Thyroid gland (tissue), 4 donors: Measurements from ENCODE around the gene PLCB4. TPM values are rescaled to one million over a fixed set of nuclear protein-coding genes. Genes with fewer than 3 reads are reported as not detected.

ENCODE experiments used
- DNase-seq, 2 donors: peaks; one replicate each; pipeline ENCODE4 v3.0.0-alpha.2; 2019
- H3K27ac ChIP-seq, 3 donors: fragments of 200-600 bp; sonication (generic); 1 replicate in 2 of 3; 2 replicates in 1 of 3; pipeline ENCODE4 v1.5.1; 2016 to 2019; ENCODE audit warnings: mild to moderate bottlenecking in 1 of 3, moderate library complexity in 1 of 3
- H3K27me3 ChIP-seq: fragments of 200-600 bp; sonication (generic); one replicate; pipeline ENCODE4 v1.5.1; 2019
- H3K36me3 ChIP-seq, 2 donors: fragments of 200-600 bp; sonication (generic); one replicate each; pipeline ENCODE4 v1.5.1; 2016 to 2019
- H3K4me1 ChIP-seq, 2 donors: fragments of 200-600 bp; sonication (generic); one replicate each; pipeline ENCODE4 v1.5.1; 2017 to 2019
- H3K4me3 ChIP-seq, 3 donors: fragments of 200-600 bp; sonication (generic); replicated peaks in 1 of 3; 1 replicate in 2 of 3; 2 replicates in 1 of 3; pipeline ENCODE4 v1.5.1; 2016; ENCODE audit warnings: mild to moderate bottlenecking in 1 of 3
- H3K9me3 ChIP-seq: fragments of 200-600 bp; sonication (generic); one replicate; pipeline ENCODE4 v1.5.1; 2017
- POLR2A ChIP-seq, 2 donors: fragments of 450-650 bp; IDR thresholded peaks; one replicate each; pipeline ENCODE4 v1.6.1; 2017; ENCODE audit warnings: antibody characterized with exemption in 2 of 2, mild to moderate bottlenecking in 2 of 2, moderate library complexity in 1 of 2
- WGBS, 2 donors: methylation state at CpG; one replicate each; pipeline ENCODE4 v1.1.5; 2017; 5-methylcytosine and 5-hydroxymethylcytosine counted together
- intact Hi-C: fragments of 100-400 bp; cut with DNase I; formaldehyde crosslinking; loops from one replicate; pipeline ENCODE4 v1.15.1; 2023
- total RNA-seq, 4 donors: library from RNA; depleted of rRNA; stranded (reverse); fragments of >200 nt; gene quantifications; one replicate each; pipeline ENCODE4 v1.2.3, GENCODE V29; 2016
- TF ChIP-seq, protein P1 (sequence below), 6 experiments: fragments of 200-600 bp in 3 of 6; fragments of 450-650 bp in 3 of 6; sonication (generic) in 3 of 6; IDR thresholded peaks; one replicate each; pipeline ENCODE4 v1.5.1; 2016 to 2019; ENCODE audit warnings: antibody characterized with exemption in 6 of 6, mild to moderate bottlenecking in 2 of 6, inconsistent platforms in 1 of 6, moderate library complexity in 1 of 6

Gene PLCB4
- total RNA-seq, 4 donors from 2014 or later = 50.9 to 77.9 (median 67.9) TPM

DNA sequence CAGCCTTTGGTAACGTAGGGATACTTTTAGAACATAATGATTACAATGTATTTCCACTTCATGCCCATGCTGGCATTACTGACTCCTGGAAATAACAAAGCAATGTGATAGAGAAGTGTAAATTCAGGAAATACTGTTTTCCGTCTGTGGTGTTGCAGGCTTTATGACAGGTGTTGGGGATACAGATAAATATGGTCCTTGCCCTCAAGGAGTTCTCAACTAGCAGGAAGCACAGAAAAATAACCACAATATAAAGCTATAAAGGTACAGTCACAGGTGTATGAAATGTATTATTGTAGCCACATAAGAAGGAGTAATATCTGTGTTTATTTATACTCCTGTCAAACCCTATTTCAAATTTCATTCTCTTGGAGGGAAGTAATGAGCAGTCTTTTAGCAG lies 432.6 kb downstream of the PLCB4 start:
- TF ChIP-seq, protein P1, sequence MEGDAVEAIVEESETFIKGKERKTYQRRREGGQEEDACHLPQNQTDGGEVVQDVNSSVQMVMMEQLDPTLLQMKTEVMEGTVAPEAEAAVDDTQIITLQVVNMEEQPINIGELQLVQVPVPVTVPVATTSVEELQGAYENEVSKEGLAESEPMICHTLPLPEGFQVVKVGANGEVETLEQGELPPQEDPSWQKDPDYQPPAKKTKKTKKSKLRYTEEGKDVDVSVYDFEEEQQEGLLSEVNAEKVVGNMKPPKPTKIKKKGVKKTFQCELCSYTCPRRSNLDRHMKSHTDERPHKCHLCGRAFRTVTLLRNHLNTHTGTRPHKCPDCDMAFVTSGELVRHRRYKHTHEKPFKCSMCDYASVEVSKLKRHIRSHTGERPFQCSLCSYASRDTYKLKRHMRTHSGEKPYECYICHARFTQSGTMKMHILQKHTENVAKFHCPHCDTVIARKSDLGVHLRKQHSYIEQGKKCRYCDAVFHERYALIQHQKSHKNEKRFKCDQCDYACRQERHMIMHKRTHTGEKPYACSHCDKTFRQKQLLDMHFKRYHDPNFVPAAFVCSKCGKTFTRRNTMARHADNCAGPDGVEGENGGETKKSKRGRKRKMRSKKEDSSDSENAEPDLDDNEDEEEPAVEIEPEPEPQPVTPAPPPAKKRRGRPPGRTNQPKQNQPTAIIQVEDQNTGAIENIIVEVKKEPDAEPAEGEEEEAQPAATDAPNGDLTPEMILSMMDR (IDR thresholded peaks at IDR 0.05) = no peak
- no peak for TF ChIP-seq POLR2A (IDR thresholded peaks at IDR 0.05)
- intact Hi-C loops = no loop called here

GRCh38 chr20:9503526-9504245 lies 434.8 kb downstream of the PLCB4 start:
- no peaks in the 10 kb centered on the region for H3K9me3 ChIP-seq
- intact Hi-C loops = no loop called here
- H3K36me3 ChIP-seq = no peaks in the 10 kb centered on the region
- no peak overlapping the region for H3K4me3 ChIP-seq
- DNase-seq = peak; percentile 51 to 54
- H3K27ac ChIP-seq = no peak overlapping the region
- H3K4me1 ChIP-seq = peaks cover 9 to 26% of the 10 kb centered on the region in 2 donors
- 40 to 41% methylated on average over 9 of the region's 9 CpGs for WGBS, 2 donors
- TF ChIP-seq POLR2A (IDR thresholded peaks at IDR 0.05) = no peak
- TF ChIP-seq, protein P1 (IDR thresholded peaks at IDR 0.05) = peak in 1 of 6 experiments; percentile 25
- peaks cover 10% of the 10 kb centered on the region for H3K27me3 ChIP-seq

More for the DNA sequence above, 432.6 kb downstream of the PLCB4 start:
- Histone ChIP-seq H3K4me1 (peaks cover 2 to 9% of the 10 kb centered on the region in 2 donors), H3K27ac (no peak overlapping the region), H3K36me3 (no peaks in the 10 kb centered on the region), H3K4me3 (no peak overlapping the region), H3K27me3 (no peaks in the 10 kb centered on the region), H3K9me3 (no peaks in the 10 kb centered on the region)
- 83 to 93% methylated on average over 2 of the region's 2 CpGs for whole genome bisulfite sequencing, 2 donors
- DNase-seq = no peak

DNA sequence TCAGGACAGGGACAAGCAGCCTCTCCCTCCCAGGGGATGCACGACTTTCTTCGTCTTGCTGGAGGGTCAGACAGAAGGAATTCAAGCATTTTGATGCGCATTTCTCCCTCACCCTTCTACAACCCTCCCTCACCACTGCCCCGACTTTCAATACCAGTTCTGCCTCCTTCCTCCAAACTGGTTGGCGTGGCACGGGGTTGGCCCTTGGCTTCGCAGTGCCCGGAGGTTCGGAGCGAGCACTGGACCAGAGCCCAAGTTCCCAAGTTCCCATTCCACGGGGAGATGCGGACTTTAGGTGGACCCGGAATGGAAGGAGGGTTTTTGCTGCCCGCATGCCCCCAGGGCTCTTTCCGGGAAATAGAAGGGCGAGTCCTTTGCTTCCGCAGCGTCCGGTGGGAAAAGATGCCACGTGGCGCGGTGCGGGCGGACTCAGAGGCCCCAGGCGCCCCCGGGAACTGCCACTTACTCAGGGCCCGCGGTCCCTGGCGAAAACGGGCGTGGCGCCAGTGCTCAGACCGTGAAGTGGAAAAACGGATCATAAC lies 437.5 kb downstream of the PLCB4 start:
- Histone ChIP-seq H3K27ac (no peak overlapping the region), H3K9me3 (no peaks in the 10 kb centered on the region), H3K36me3 (no peaks in the 10 kb centered on the region), H3K4me3 (no peak overlapping the region), H3K4me1 (peaks cover 9 to 26% of the 10 kb centered on the region in 2 donors), H3K27me3 (peaks cover 10% of the 10 kb centered on the region)
- 16 to 23% methylated on average over 23 to 28 of the region's 34 CpGs for WGBS, 2 donors
- peak; percentile 29 to 35 for DNase-seq
- TF ChIP-seq, protein P1 (IDR thresholded peaks at IDR 0.05) = no peak
- TF ChIP-seq POLR2A (IDR thresholded peaks at IDR 0.05) = no peak
- intact Hi-C loops = no loop called here

- no peak for DNase-seq
- no peak overlapping the region for H3K27ac ChIP-seq
- peaks cover 9 to 26% of the 10 kb centered on the region in 2 donors for H3K4me1 ChIP-seq
- H3K36me3 ChIP-seq = no peaks in the 10 kb centered on the region
- intact Hi-C loops = no loop called here
- TF ChIP-seq POLR2A (IDR thresholded peaks at IDR 0.05) = no peak
- TF ChIP-seq, protein P1 (IDR thresholded peaks at IDR 0.05) = no peak
- peaks cover 10% of the 10 kb centered on the region for H3K27me3 ChIP-seq
- H3K4me3 ChIP-seq = no peak overlapping the region
- whole genome bisulfite sequencing, 2 donors = 14 to 19% methylated on average over 10 to 26 of the region's 31 CpGs
- H3K9me3 ChIP-seq = no peaks in the 10 kb centered on the region
Measured at GRCh38 chr20:9506964-9507369, 438.1 kb downstream of the PLCB4 start.
